HUES6 (cell line): ENCODE results near the gene SHMT2.

Experiments used
- H3K27ac ChIP-seq: 2 replicates; pipeline ENCODE4 v1.7.0; 2013; ENCODE audit warnings: low read depth, mild to moderate bottlenecking, low read length, inconsistent platforms
- H3K27me3 ChIP-seq: 2 replicates; pipeline ENCODE4 v1.6.1; 2013; ENCODE audit warnings: low read length; ENCODE audit not compliant: control insufficient read depth, insufficient read depth
- H3K36me3 ChIP-seq: 2 replicates; pipeline ENCODE4 v1.6.1; 2013; ENCODE audit warnings: low read length; ENCODE audit not compliant: control insufficient read depth, insufficient read depth
- H3K4me1 ChIP-seq: 2 replicates; pipeline ENCODE4 v1.6.1; 2013; ENCODE audit warnings: low read length; ENCODE audit not compliant: control insufficient read depth, insufficient read depth
- H3K4me3 ChIP-seq: 2 replicates; pipeline ENCODE4 v1.5.1; 2013; ENCODE audit warnings: low read depth, low read length
- H3K9ac ChIP-seq: one replicate; pipeline ENCODE4 v1.6.1; 2013; ENCODE audit warnings: mild to moderate bottlenecking, low read length
- H3K9me3 ChIP-seq: 2 replicates; pipeline ENCODE4 v1.6.1; 2013; ENCODE audit warnings: low read depth, low read length; ENCODE audit not compliant: control insufficient read depth, insufficient read depth

The SHMT2 gene

DNA sequence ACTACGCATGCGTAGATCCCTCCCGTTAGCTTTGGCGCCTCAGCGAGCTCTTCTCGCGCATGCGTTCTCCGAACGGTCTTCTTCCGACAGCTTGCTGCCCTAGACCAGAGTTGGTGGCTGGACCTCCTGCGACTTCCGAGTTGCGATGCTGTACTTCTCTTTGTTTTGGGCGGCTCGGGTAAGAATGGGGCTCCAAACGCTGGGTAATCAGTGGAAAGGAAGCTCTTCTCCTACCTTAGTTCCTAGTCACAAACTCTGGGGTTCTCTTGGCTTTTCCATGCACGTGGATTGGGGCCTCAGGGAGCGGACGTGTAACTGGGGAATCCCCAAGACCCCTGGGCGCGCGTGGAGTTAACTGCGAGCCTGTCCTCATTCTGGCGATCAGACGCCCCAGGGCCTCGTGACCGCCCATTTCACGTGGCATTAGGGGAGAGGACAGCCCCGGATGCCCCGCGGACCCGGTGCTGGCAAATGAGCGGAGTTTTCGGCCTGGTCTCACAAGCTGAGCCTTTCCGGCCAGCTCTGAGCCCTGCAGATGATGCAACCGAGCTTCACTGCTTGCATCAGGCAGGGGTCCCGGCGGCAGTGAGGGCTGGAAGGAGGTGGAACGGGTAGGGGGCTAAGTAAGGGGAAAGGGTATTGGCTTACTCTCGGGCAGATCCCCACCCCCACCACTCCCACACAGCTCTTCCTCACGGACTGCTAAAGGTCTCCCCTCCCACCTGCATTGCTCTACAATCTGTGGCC is at the start of gene SHMT2:
TSS of gene SHMT2 (plus strand) at position 78 of the 747 bp plus-strand sequence. CDS start at position 146, 68 bp downstream.
- Histone ChIP-seq H3K27me3 (peaks cover 41% of the 10 kb centered on the region), H3K9ac (peak within 1 kb of the TSS; percentile 97), H3K9me3 (no peaks in the 10 kb centered on the region), H3K4me3 (peak within 1 kb of the TSS; percentile 81), H3K36me3 (peaks cover 42% of the 10 kb centered on the region), H3K27ac (peak within 1 kb of the TSS; percentile 96), H3K4me1 (peaks cover 35% of the 10 kb centered on the region)

DNA sequence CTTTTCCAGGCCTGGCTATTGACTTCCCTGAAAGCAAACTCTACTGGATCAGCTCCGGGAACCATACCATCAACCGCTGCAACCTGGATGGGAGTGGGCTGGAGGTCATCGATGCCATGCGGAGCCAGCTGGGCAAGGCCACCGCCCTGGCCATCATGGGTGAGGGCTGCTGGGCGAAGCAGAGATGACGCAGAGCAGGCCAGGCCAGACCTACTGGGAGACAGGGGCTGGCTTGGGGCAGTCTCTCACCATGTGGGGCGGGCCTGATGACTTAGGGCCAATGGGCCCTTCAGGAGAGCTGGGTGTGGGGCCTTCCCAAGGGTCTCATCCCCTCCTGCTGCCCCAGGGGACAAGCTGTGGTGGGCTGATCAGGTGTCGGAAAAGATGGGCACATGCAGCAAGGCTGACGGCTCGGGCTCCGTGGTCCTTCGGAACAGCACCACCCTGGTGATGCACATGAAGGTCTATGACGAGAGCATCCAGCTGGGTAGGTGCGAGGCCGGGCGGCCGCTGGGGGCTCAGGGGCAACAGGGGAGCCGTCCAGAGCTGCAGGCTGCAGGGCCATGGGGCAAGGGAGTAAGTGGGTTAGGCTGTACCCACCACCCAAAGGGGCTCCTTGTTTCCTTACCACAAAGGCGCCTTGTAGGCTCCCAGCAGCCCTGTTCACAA is 49.1 kb upstream of the SHMT2 start:
- H3K9me3 ChIP-seq: no peaks in the 10 kb centered on the region
- peaks cover 85% of the 10 kb centered on the region for H3K36me3 ChIP-seq
- no peak overlapping the region for H3K4me3 ChIP-seq
- H3K9ac ChIP-seq: no peak overlapping the region
- no peaks in the 10 kb centered on the region for H3K27me3 ChIP-seq
- H3K4me1 ChIP-seq: peaks cover 4% of the 10 kb centered on the region
- no peak overlapping the region for H3K27ac ChIP-seq

DNA sequence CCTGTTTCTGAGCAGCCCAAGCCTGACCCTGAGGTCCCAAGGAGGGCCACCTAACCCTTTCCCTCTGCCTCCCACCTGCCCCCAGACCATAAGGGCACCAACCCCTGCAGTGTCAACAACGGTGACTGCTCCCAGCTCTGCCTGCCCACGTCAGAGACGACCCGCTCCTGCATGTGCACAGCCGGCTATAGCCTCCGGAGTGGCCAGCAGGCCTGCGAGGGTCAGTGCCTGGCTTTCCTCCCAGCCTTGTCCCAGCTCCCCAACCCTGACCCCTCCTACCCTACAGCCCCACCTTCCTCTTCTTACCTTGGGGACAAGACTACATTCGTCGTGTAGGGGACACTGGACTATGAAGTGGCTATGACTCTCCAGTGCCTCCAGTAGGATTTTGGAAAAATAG is 48.4 kb upstream of the SHMT2 start:
- peaks cover 86% of the 10 kb centered on the region for H3K36me3 ChIP-seq

DNA sequence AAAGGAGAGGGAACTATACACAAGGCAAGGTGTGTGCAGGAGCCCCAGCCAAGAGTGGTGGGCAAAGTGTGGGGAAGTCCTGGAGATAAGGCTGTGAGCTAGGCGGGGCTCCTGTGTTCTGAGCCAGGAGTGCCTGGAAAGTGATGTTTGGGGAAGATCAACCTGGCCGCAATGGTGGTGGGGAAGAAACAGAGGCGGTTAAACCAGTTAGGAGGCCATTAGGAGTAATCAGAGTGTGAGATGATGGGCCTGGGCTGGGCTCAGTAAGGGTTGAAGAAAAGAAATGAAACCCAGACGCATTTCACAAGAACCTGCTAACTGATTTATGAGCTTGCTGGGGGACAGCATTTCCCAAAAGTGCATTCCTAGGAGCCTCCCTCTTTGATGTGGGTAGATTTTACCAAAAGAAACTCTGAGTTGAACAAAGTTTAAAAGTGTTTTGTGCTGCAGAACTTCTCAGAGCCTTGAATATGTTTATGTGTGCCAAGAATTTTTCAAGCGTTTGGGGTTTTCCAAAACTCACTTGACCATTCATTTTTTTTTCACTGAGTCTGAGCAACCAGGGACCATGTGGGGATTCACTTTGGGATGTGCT is 47.9 kb upstream of the SHMT2 start:
- H3K4me1 ChIP-seq: peaks cover 4% of the 10 kb centered on the region
- no peak overlapping the region for H3K9ac ChIP-seq
- no peaks in the 10 kb centered on the region for H3K9me3 ChIP-seq
- H3K27me3 ChIP-seq: no peaks in the 10 kb centered on the region
- H3K36me3 ChIP-seq: peaks cover 86% of the 10 kb centered on the region
- H3K27ac ChIP-seq: no peak overlapping the region
- no peak overlapping the region for H3K4me3 ChIP-seq

More for the DNA sequence above, 48.4 kb upstream of the SHMT2 start:
- Histone ChIP-seq H3K27ac (no peak overlapping the region), H3K4me3 (no peak overlapping the region), H3K9ac (no peak overlapping the region), H3K9me3 (no peaks in the 10 kb centered on the region), H3K4me1 (peaks cover 4% of the 10 kb centered on the region), H3K27me3 (no peaks in the 10 kb centered on the region)

DNA sequence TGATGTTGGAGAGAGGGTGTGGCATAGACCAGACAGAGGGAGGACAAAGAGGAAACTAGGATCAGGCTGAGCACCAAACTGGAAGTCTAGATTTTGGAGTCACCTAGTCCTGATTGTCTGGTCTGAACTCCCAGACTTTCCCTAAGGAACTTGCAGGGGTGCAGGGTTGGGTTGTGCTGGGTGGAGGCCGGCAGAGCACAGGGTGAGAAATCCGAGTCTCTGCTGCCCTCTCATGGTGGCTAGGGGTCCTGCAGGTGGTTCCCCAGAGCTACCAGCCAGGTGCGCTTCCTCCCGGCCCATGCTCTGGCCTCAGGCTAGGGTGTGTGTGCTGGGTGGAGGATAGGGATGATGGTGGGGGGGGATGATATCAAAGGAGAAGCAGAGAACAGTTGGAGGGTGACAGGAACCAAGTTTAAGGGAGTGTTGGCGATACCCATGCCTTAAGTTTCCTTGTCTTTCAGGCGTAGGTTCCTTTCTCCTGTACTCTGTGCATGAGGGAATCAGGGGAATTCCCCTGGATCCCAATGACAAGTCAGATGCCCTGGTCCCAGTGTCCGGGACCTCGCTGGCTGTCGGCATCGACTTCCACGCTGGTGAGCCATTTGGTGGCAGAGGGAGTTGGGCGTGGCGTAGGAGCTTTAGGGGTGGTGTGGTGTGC is 46.5 kb upstream of the SHMT2 start:
- H3K4me1 ChIP-seq: peaks cover 4% of the 10 kb centered on the region

DNA sequence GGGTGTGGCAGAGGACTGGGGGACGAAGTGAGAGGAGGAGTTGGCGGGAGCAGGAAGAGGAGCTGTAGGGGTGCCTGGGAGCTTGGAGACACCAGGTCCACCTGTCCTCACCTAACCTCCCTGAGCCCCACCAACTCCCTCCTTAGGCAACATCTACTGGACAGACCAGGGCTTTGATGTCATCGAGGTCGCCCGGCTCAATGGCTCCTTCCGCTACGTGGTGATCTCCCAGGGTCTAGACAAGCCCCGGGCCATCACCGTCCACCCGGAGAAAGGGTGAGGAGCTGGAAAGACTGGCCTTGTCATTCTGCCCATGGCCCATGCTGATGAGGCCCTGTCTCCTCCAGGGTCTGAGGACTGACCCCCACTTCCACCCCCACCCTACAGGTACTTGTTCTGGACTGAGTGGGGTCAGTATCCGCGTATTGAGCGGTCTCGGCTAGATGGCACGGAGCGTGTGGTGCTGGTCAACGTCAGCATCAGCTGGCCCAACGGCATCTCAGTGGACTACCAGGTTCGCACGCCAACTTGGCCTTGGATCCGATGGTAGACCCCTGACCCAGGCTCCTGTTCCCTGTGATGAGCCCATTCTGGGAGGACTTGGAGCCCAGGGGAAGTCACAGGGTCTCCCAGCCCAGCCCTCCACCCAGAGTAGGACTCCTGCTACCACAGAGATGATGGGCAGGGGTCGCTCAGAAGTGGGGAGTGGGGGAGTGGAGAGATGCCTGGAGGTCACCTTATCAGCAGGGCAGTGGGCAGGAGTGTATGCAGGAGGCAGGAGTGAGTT is 45.4 kb upstream of the SHMT2 start:
- peaks cover 87% of the 10 kb centered on the region for H3K36me3 ChIP-seq
- no peak overlapping the region for H3K9ac ChIP-seq

More for the DNA sequence above, 46.5 kb upstream of the SHMT2 start:
- peaks cover 87% of the 10 kb centered on the region for H3K36me3 ChIP-seq
- no peaks in the 10 kb centered on the region for H3K27me3 ChIP-seq
- no peaks in the 10 kb centered on the region for H3K9me3 ChIP-seq
- H3K9ac ChIP-seq: no peak overlapping the region
- H3K27ac ChIP-seq: no peak overlapping the region
- H3K4me3 ChIP-seq: no peak overlapping the region

DNA sequence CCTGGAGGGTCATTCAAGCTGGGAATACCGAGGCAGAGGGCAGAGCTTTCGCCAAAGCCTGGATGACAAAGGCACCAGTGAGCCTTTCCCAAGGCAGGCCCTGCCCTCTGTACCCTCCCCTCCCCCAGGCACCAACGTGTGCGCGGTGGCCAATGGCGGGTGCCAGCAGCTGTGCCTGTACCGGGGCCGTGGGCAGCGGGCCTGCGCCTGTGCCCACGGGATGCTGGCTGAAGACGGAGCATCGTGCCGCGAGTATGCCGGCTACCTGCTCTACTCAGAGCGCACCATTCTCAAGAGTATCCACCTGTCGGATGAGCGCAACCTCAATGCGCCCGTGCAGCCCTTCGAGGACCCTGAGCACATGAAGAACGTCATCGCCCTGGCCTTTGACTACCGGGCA is 44.1 kb upstream of the SHMT2 start:
- H3K4me3 ChIP-seq: no peak overlapping the region
- peaks cover 87% of the 10 kb centered on the region for H3K36me3 ChIP-seq
- peaks cover 4% of the 10 kb centered on the region for H3K4me1 ChIP-seq
- H3K9ac ChIP-seq: no peak overlapping the region
- no peak overlapping the region for H3K27ac ChIP-seq
- no peaks in the 10 kb centered on the region for H3K27me3 ChIP-seq
- H3K9me3 ChIP-seq: no peaks in the 10 kb centered on the region

More for the DNA sequence above, 45.4 kb upstream of the SHMT2 start:
- no peak overlapping the region for H3K4me3 ChIP-seq
- H3K27ac ChIP-seq: no peak overlapping the region
- no peaks in the 10 kb centered on the region for H3K27me3 ChIP-seq
- peaks cover 4% of the 10 kb centered on the region for H3K4me1 ChIP-seq
- H3K9me3 ChIP-seq: no peaks in the 10 kb centered on the region

DNA sequence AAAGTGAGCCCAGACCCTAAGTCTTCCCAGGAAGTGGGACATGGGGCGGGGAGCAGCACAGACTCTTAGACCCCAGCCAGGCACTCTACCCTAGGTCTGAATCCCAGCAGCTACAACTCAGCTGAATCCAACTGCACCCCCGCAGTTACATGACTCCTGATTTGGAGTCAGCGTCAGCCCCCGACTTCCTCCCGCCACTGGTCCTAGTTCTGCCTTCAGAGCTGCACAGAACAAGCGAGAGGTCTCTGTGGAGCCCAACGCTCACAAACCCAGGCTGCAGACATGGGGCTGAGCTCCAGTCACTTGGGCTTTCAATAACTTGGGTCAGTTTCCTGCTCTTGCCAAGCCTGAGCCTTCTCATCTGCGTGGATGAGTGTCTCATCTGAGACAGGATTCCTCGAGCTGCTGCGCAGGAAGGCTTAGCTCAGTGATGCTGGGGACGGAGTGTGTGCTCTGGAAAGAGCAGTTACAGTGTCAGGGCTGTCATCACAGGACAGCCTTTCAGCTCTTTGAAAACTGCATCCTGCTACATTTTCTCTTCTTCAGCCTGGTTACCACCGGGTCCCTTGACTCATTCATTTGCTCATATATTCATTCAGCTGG is 43.5 kb upstream of the SHMT2 start:
- Histone ChIP-seq H3K9me3 (no peaks in the 10 kb centered on the region), H3K36me3 (peaks cover 87% of the 10 kb centered on the region), H3K27me3 (no peaks in the 10 kb centered on the region), H3K9ac (no peak overlapping the region), H3K27ac (no peak overlapping the region), H3K4me1 (peaks cover 4% of the 10 kb centered on the region), H3K4me3 (no peak overlapping the region)

DNA sequence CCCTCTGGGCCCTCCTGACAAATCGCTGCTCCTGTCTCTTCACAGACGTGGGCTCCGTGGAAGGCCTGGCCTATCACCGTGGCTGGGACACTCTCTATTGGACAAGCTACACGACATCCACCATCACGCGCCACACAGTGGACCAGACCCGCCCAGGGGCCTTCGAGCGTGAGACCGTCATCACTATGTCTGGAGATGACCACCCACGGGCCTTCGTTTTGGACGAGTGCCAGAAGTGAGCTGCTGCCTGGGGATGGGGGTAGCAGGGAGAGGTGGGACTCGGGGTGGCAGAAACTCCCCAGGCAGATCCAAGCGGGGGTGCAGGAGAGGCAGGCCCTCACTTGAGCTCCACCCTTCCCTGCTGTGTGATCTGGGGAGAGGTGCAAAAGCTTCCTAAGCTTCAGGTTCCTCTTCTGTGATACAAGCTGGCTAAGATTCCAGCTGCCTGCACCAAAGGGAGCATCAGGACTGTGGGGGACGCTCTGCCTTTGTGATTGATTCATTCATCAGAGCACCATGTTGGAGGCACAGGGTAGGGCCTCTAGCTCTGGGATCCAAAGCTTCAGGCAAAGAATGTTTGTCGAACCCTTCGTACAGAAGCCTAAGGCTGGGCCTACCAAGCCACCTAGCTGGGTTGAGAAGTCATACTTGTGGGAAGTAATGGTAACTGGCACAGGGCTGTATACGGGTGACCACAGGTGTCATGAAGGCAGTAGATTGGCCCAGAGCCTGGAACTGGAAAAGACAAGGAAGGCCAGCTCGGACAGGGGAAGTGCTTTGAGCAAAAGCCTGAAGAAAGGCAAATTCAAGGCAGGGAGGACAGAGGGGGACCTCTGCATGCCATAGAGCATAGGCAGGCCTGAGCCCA is 42.1 kb upstream of the SHMT2 start:
- H3K9me3 ChIP-seq: no peaks in the 10 kb centered on the region
- H3K27me3 ChIP-seq: no peaks in the 10 kb centered on the region
- no peak overlapping the region for H3K27ac ChIP-seq
- H3K36me3 ChIP-seq: peaks cover 94% of the 10 kb centered on the region
- no peak overlapping the region for H3K4me3 ChIP-seq
- H3K9ac ChIP-seq: no peak overlapping the region
- peaks cover 4% of the 10 kb centered on the region for H3K4me1 ChIP-seq
